GM12875 (cell line): ENCODE results near the gene NEK5.
"Not testable (repeated sequence)": the region's sequence is repeated elsewhere in the genome, so short reads cannot be mapped to it uniquely, and the experiment has no call there.

Experiments
- H3K4me3 ChIP-seq: one replicate; pipeline ENCODE4 v1.5.1; 2011; ENCODE audit warnings: low read depth, low read length, control low read depth
- TF ChIP-seq, protein P1 (sequence below): IDR thresholded peaks from 2 replicates; pipeline ENCODE4 v1.5.1; 2011; ENCODE audit warnings: low read depth, mild to moderate bottlenecking, control low read depth, inconsistent platforms, low read length, moderate library complexity, borderline replicate concordance; ENCODE audit not compliant: insufficient read depth

Gene NEK5

DNA sequence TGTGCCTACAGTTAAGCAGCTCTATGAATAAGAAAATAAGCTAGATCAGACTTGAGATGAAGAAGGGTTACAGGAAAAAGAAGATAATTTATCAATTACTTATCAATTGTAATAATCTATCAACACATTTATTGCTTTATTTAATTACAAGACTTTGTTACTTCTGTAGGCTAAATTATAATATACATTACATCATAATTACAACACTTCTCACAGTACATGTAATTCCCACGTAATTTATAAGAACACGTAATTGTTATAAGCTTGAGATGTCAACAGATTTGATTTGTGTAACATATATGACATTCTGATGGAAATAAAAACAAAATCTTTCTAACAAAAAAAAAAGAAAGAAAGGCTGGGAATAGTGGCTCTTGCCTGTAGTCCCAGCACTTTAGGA lies 36.8 kb downstream of the NEK5 start:
- no peak overlapping the region for H3K4me3 ChIP-seq
- TF ChIP-seq, protein P1, sequence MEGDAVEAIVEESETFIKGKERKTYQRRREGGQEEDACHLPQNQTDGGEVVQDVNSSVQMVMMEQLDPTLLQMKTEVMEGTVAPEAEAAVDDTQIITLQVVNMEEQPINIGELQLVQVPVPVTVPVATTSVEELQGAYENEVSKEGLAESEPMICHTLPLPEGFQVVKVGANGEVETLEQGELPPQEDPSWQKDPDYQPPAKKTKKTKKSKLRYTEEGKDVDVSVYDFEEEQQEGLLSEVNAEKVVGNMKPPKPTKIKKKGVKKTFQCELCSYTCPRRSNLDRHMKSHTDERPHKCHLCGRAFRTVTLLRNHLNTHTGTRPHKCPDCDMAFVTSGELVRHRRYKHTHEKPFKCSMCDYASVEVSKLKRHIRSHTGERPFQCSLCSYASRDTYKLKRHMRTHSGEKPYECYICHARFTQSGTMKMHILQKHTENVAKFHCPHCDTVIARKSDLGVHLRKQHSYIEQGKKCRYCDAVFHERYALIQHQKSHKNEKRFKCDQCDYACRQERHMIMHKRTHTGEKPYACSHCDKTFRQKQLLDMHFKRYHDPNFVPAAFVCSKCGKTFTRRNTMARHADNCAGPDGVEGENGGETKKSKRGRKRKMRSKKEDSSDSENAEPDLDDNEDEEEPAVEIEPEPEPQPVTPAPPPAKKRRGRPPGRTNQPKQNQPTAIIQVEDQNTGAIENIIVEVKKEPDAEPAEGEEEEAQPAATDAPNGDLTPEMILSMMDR, result no peak

DNA sequence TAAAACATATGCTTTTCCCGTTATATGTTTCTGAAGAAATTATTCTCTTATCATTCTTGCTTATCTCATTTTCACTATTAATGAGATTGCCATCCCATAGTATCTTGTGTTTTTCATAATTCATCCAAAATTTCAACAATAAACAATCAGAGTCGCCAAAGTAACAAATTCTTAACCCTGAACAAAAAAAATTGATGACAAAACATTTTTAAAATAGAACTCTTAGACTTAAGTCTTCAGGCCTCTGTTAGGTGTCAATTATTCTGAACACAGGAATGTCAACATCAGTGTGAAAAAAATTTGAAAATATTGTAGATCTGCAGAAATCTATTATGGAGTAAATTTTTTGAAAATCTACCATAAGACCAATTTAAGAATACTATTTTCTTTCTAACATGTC lies 37.4 kb downstream of the NEK5 start:
- no peak overlapping the region for H3K4me3 ChIP-seq
- TF ChIP-seq, protein P1, result no peak

DNA sequence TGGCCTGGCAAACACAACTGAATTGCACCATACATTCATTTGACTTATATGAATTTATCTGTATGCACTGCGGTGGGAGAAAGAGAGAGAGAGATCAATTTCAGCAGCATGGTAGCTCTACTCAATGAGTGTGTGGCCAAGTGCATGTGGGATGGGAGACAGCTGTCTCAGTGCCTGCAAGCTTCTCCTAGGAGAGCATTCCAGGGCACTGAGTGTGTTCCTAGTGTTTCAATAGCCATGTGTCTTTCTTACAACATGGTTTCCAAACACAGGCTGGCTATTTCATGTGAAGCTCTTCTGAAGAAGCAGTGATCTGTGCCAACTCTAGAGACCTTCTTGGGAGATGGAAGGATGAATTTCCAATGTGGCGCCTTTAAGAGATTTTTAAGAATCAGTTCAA lies 43.5 kb downstream of the NEK5 start:
- TF ChIP-seq, protein P1, result no peak
- no peak overlapping the region for H3K4me3 ChIP-seq

DNA sequence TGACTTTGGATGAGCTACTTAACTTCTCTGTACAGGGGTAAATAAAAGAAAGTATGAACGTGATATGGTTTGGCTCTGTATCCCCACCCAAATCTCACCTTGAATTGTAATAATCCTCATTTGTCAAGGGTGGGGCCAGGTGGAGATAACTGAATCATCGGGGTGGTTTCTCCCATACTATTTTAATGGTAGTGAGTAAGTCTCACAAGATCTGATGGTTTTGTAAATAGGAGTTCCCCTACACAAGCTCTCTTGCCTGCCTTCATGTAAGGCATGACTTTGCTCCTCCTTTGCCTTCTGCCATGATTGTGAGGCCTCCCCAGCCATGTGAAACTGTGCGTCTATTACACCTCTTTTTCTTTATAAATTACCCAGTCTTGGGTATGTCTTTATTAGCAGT lies 43.9 kb downstream of the NEK5 start:
- H3K4me3 ChIP-seq, result not testable (repeated sequence)

DNA sequence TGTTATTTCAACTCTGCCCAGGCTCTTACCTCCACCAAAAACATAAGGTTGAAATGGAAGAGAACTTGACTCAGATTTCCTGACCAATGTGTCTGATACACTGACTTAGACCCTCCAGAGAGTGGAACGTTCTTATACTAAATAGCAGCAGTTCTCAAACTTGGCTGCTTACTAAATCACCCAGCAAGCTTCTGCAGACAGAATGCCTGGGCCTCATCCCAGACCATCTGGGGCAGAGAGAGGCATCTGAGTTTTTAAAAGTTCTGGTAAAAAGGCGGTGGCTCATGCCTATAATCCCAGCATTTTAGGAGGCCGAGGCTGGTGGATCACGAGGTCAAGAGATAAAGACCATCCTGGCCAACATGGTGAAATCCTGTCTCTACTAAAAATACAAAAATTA lies 46.3 kb downstream of the NEK5 start:
- TF ChIP-seq, protein P1, result no peak
- H3K4me3 ChIP-seq, result no peak overlapping the region

DNA sequence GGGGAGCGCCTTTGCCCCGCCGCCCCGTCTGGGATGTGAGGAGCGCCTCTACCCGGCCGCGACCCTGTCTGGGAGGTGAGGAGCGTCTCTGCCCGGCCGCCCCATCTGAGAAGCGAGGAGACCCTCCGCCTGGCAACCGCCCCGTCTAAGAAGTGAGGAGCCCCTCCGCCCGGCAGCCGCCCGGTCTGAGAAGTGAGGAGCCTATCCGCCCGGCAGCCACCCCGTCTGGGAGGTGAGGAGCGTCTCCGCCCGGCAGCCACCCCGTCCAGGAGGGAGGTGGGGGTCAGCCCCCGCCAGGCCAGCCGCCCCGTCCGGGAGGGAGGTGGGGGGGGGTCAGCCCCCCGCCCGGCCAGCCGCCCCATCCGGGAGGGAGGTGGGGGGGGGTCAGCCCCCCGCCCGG lies 49.0 kb downstream of the NEK5 start:
- not testable (repeated sequence) for H3K4me3 ChIP-seq

DNA sequence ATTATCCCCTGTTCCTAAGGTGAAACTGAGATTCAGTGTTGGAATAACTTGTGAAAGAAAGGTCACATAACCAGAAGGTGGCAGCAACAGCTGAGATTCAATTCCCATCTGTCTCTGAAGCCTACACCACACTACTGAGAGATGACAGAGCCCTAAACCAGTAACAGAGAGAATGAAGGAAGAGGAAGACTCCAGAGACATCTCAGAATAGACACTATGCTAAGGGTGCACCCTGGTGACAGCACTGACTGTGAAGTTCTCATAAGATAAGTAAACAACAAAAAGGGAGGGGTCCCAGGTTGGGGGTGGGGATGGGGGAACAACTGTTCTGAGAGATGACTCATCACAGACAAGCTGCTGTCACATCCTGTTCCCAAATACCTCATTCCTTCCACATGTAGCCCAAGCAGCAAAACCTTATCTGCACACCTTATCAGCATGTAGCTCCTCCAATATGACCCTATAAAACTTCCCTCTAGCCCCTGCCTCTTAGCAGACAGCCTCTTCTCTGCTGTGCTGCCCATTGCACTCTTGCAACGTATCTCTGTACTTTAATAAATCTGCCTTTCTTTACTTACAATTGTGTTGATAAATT lies 57.8 kb downstream of the NEK5 start:
- no peak overlapping the region for H3K4me3 ChIP-seq
- TF ChIP-seq, protein P1, result no peak

DNA sequence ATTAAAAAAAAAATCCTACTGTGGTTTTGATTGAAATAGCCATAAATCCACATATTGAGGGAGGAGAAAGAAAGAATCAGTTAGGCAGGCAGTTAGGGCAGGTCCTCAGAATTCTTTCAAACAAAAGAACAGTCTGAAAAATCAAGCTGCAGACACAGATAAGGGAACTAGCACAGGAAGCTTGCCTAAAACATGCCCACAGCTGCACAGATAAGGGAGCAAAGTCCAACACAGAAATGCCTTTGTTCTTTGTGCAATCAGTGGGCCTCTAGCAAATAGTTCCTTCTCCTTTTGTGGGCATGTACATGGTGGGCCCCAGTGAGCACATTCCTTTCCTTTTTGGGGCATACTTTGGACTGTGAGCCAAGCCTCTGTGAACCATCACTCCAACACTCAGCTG lies 61.6 kb downstream of the NEK5 start:
- TF ChIP-seq, protein P1, result no peak
- H3K4me3 ChIP-seq, result no peak overlapping the region
